C4-2B (cell line): ENCODE measurements around the gene CA10.

ENCODE experiments used
- ZFX ChIP-seq: fragments of 450-650 bp; IDR thresholded peaks from 2 replicates; pipeline ENCODE4 v1.6.1; 2017
- TF ChIP-seq, protein P1 (sequence below): fragments of 450-650 bp; conservative IDR thresholded peaks from 2 replicates; pipeline ENCODE4 v1.5.1; 2017; ENCODE audit warnings: mild to moderate bottlenecking

DNA sequence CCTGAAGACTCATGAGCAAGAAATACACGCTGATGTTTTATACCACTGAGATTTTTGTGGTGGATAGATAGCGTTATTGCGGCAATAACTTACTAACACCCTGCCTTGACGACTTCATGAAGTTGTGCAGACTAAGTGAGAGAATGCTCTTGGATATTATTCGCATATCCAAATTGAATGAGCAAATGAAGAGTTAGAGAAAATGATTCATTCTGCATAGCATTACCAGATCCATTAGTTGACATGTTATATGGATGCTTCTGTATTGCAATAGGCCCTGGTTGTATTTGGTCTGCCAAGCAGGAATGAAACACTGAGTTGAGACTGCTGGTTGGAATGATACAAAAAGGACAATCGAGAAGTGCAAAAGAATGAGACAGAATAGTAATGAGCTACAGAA lies 247.3 kb downstream of the CA10 start:
- TF ChIP-seq, protein P1, sequence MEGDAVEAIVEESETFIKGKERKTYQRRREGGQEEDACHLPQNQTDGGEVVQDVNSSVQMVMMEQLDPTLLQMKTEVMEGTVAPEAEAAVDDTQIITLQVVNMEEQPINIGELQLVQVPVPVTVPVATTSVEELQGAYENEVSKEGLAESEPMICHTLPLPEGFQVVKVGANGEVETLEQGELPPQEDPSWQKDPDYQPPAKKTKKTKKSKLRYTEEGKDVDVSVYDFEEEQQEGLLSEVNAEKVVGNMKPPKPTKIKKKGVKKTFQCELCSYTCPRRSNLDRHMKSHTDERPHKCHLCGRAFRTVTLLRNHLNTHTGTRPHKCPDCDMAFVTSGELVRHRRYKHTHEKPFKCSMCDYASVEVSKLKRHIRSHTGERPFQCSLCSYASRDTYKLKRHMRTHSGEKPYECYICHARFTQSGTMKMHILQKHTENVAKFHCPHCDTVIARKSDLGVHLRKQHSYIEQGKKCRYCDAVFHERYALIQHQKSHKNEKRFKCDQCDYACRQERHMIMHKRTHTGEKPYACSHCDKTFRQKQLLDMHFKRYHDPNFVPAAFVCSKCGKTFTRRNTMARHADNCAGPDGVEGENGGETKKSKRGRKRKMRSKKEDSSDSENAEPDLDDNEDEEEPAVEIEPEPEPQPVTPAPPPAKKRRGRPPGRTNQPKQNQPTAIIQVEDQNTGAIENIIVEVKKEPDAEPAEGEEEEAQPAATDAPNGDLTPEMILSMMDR: no peak
- TF ChIP-seq ZFX: no peak
